GM08714 (cell line): ENCODE results near the gene ST6GALNAC2.
"Not testable (repeated sequence)": the region's sequence is repeated elsewhere in the genome, so short reads cannot be mapped to it uniquely, and the experiment has no call there.

Experiments used
- H3K4me3 ChIP-seq: fragments of 200-500 bp; sonication (Bioruptor generic); 2 replicates; pipeline ENCODE4 v1.5.1; 2014; ENCODE audit warnings: mild to moderate bottlenecking, low read length, inconsistent platforms
- ZNF274 ChIP-seq: IDR thresholded peaks from 2 replicates; pipeline ENCODE4 v1.6.1; 2012; ENCODE audit warnings: mild to moderate bottlenecking, low read depth, low read length

The ST6GALNAC2 gene

GRCh38 chr17:76612977-76613851, 27.6 kb upstream of the ST6GALNAC2 start:
- no peak overlapping the region for H3K4me3 ChIP-seq
- no peak for TF ChIP-seq ZNF274

- no peak for TF ChIP-seq ZNF274
- H3K4me3 ChIP-seq = no peak overlapping the region
Measured at GRCh38 chr17:76612465-76612864, 26.8 kb upstream of the ST6GALNAC2 start.

GRCh38 chr17:76611758-76612157, 26.1 kb upstream of the ST6GALNAC2 start:
- TF ChIP-seq ZNF274 = no peak
- no peak overlapping the region for H3K4me3 ChIP-seq

- not testable (repeated sequence) for H3K4me3 ChIP-seq
Measured at GRCh38 chr17:76611080-76611749, 25.6 kb upstream of the ST6GALNAC2 start.

GRCh38 chr17:76606685-76607084, 21.0 kb upstream of the ST6GALNAC2 start:
- H3K4me3 ChIP-seq = not testable (repeated sequence)

- no peak overlapping the region for H3K4me3 ChIP-seq
- no peak for TF ChIP-seq ZNF274
Measured at GRCh38 chr17:76601065-76601464, 15.4 kb upstream of the ST6GALNAC2 start.

- H3K4me3 ChIP-seq = no peak overlapping the region
- no peak for TF ChIP-seq ZNF274
Measured at GRCh38 chr17:76599694-76600460, 14.2 kb upstream of the ST6GALNAC2 start.

- TF ChIP-seq ZNF274 = no peak
- no peak overlapping the region for H3K4me3 ChIP-seq
Measured at GRCh38 chr17:76598004-76598439, 12.4 kb upstream of the ST6GALNAC2 start.

GRCh38 chr17:76597156-76598003, 11.7 kb upstream of the ST6GALNAC2 start:
- TF ChIP-seq ZNF274 = no peak
- H3K4me3 ChIP-seq = no peak overlapping the region

- TF ChIP-seq ZNF274 = no peak
Measured at GRCh38 chr17:76594690-76595089, 9.0 kb upstream of the ST6GALNAC2 start.

GRCh38 chr17:76593959-76594358, 8.3 kb upstream of the ST6GALNAC2 start:
- no peak for TF ChIP-seq ZNF274
- H3K4me3 ChIP-seq = no peak overlapping the region

More at GRCh38 chr17:76594690-76595089, 9.0 kb upstream of the ST6GALNAC2 start:
- no peak overlapping the region for H3K4me3 ChIP-seq

GRCh38 chr17:76593384-76593826, 7.7 kb upstream of the ST6GALNAC2 start:
- no peak for TF ChIP-seq ZNF274
- no peak overlapping the region for H3K4me3 ChIP-seq

- no peak overlapping the region for H3K4me3 ChIP-seq
- TF ChIP-seq ZNF274 = no peak
Measured at GRCh38 chr17:76588182-76588581, 2.5 kb upstream of the ST6GALNAC2 start.
